ENCODE measurements around the gene URM1. TPM values are rescaled to one million over a fixed set of nuclear protein-coding genes. Genes with fewer than 3 reads are reported as not detected.

Gene URM1
- total RNA-seq, 4 donors from 2014 or later: 24.9 to 47.7 (median 42.4) TPM

- DNase-seq: no peak
- H3K27me3 ChIP-seq: no peaks in the 10 kb centered on the region
- H3K4me3 ChIP-seq: no peak overlapping the region
- no peak overlapping the region for H3K27ac ChIP-seq
- TF ChIP-seq POLR2A (IDR thresholded peaks at IDR 0.05): no peak
- TF ChIP-seq CTCF (IDR thresholded peaks at IDR 0.05): no peak
- peaks cover 0 to 31% (median 5%) of the 10 kb centered on the region in 4 donors for H3K4me1 ChIP-seq
- H3K36me3 ChIP-seq: peaks cover 0 to 77% (median 0%) of the 10 kb centered on the region in 3 donors
- H3K9me3 ChIP-seq: no peaks in the 10 kb centered on the region
Observed at GRCh38 chr9:128344931-128345605, 26.1 kb upstream of the URM1 start.

DNA sequence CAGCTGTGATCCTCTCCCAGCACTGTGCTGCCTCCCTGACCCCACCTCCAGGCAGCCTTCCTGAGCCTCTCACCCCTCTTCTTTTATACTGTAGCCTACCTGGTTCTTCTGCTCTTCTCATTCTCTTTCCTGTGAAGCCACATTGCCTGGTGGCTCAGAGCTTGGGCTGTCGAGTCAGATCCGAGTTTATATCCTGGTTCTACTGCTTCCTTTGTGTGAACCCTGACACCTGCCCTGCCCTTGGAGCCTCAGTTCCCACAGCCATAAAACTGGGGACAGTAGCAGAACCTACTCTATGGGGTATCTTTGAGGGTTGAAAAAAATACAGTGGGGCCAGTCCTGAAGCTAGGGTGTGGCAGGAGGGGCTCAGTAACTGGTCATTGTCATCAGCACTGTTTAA lies 22.0 kb upstream of the URM1 start:
- no peaks in the 10 kb centered on the region for H3K9me3 ChIP-seq
- H3K4me3 ChIP-seq: no peak overlapping the region
- no peak for TF ChIP-seq POLR2A (IDR thresholded peaks at IDR 0.05)
- no peak for TF ChIP-seq CTCF (IDR thresholded peaks at IDR 0.05)
- no peaks in the 10 kb centered on the region for H3K27me3 ChIP-seq
- peak overlapping the region in 2 of 4 donors; percentile 4 to 81 for H3K27ac ChIP-seq
- H3K36me3 ChIP-seq: peaks cover 0 to 82% (median 0%) of the 10 kb centered on the region in 3 donors
- no peak for DNase-seq
- H3K4me1 ChIP-seq: peaks cover 0 to 12% (median 0%) of the 10 kb centered on the region in 4 donors

DNA sequence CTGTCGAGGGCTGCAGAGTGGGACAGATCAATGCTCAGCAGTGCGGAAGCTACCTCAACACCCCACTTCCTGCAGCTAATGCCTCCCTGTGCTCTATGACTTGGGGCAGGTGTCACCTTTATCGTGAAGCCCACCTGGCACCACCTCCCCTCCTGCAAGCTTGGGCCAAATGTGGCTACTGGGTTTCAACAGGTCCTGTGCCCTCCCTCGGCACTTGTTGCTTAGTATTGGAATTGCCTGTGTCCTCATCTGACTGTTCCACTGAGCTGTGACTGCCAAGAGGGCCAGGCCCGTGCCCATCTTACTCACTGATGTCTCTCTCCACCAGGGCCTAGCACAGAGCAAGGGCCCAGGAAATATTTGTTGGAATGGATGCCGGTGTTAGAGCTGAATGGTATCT lies 21.4 kb upstream of the URM1 start:
- Histone ChIP-seq H3K27me3 (no peaks in the 10 kb centered on the region), H3K9me3 (no peaks in the 10 kb centered on the region), H3K4me1 (peaks cover 0 to 12% (median 0%) of the 10 kb centered on the region in 4 donors), H3K36me3 (peaks cover 0 to 82% (median 0%) of the 10 kb centered on the region in 3 donors), H3K4me3 (no peak overlapping the region), H3K27ac (peak overlapping the region in 1 of 4 donors; percentile 81)
- TF ChIP-seq CTCF (IDR thresholded peaks at IDR 0.05) (no peak), POLR2A (IDR thresholded peaks at IDR 0.05) (no peak)
- DNase-seq: no peak

- Histone ChIP-seq H3K9me3 (no peaks in the 10 kb centered on the region), H3K4me3 (no peak overlapping the region), H3K27ac (no peak overlapping the region), H3K36me3 (peaks cover 0 to 54% (median 0%) of the 10 kb centered on the region in 3 donors), H3K4me1 (no peaks in the 10 kb centered on the region), H3K27me3 (no peaks in the 10 kb centered on the region)
- TF ChIP-seq POLR2A (IDR thresholded peaks at IDR 0.05) (no peak), CTCF (IDR thresholded peaks at IDR 0.05) (no peak)
- no peak for DNase-seq
Observed at GRCh38 chr9:128355451-128355850, 15.7 kb upstream of the URM1 start.

DNA sequence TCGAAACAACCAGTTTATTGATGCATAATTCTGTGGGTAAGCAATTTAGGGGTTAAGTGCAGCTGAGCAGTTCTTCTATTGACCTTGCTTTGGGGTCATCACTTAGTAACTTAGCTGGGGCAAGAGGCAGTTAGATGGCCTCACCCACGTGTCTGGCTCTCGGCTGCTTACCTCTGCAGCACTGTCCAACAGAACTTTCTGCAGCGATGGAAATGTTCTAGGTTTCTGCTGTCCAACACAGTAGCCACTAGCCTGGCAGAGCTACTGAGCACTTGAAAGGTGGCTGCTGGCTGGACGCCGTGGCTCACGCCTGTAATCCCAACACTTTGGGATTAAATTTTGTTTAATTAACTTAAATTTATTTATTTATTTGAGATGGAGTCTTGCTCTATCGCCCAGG lies 13.1 kb upstream of the URM1 start:
- H3K36me3 ChIP-seq: peaks cover 0 to 39% (median 0%) of the 10 kb centered on the region in 3 donors
- no peak overlapping the region for H3K4me3 ChIP-seq
- TF ChIP-seq CTCF (IDR thresholded peaks at IDR 0.05): no peak
- no peak for TF ChIP-seq POLR2A (IDR thresholded peaks at IDR 0.05)
- no peaks in the 10 kb centered on the region for H3K9me3 ChIP-seq
- no peaks in the 10 kb centered on the region for H3K27me3 ChIP-seq
- peaks cover 0 to 7% (median 1%) of the 10 kb centered on the region in 4 donors for H3K4me1 ChIP-seq
- DNase-seq: no peak
- no peak overlapping the region for H3K27ac ChIP-seq
